HG03025 (cell line): Measurements from ENCODE around the gene FEN1.
A peak's percentile ranks its signal among the peaks of the same experiment; 100 is the strongest.

Experiments used
- ATAC-seq: cut with Tn5 transposase; IDR thresholded peaks from one replicate; pipeline ENCODE4 v1.9.1; 2021; ENCODE audit warnings: mild to moderate bottlenecking, moderate library complexity; ENCODE audit not compliant: unreplicated experiment, low FRiP score

FEN1 gene

GRCh38 chr11:61792310-61793082 is at the start of gene FEN1, which contains the start of gene TMEM258:
TSS of gene FEN1 (plus strand) at chr11:61792911. CDS start at chr11:61795362, 2,451 bp downstream.
TSS of gene TMEM258 (minus strand) at chr11:61792599. CDS start at chr11:61792558, 41 bp downstream.
- peak; percentile 75 for ATAC-seq

GRCh38 chr11:61743486-61744095 is 49.1 kb upstream of the FEN1 start:
- ATAC-seq = no peak

GRCh38 chr11:61744181-61744580 is 48.5 kb upstream of the FEN1 start:
- ATAC-seq = no peak

DNA sequence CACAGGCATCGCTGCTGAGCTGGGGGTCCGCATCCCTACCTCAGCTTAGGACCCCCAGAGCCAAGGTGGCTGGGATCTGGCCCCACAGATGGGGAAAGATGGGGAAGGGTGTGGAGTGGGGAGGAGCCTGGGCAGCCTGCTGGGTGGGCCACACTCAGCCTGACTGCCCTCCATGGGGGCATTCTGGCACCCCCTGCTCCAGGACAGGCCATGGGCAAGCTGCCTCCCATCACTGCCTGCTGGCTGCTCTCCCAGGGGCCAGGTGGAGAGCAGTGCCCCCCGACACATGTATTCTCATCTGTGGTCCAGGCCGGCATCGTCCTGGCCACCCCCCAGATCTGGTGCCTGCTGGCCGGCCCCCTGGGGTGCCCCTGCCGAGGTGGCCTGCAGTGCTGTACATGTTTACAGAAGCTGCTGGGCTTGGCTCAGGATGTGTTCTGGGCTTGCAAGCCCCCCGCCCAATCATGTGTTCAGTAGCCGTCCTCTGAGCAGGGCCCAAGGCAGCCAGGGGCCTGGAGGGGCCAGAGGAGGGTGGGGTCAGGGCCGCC is 48.0 kb upstream of the FEN1 start:
- no peak for ATAC-seq

DNA sequence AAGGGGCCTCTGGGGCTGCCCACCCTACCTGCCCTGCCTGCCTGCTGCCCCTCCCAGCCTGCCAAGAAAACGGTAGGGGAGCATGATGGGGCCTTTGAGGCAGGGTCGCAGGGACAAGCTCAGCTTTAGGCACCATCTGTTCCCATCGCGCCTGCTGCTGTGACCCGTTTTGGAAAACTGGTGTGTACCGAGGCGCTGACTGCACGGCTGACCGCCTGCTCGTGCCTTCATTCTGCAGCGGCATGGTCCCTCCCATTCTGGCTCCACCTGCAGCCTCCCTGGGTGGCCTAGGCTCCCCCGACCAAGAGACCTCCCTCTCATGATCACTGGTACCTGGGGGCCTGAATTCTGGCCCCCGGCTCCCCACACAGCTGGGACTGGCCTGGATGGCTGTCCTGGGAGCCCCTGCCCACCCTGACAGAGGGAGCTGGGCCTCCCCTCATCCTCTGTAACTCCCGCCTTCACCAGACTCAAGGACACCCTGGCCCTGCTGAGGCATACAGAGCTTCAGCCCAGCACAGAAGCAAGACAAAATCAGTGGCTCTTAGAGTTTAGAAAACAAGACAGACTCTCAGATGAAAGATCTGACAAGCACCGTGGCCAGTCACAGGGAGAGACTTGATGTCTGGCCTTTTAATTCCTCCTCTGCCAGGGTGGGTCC is 46.8 kb upstream of the FEN1 start:
- no peak for ATAC-seq

DNA sequence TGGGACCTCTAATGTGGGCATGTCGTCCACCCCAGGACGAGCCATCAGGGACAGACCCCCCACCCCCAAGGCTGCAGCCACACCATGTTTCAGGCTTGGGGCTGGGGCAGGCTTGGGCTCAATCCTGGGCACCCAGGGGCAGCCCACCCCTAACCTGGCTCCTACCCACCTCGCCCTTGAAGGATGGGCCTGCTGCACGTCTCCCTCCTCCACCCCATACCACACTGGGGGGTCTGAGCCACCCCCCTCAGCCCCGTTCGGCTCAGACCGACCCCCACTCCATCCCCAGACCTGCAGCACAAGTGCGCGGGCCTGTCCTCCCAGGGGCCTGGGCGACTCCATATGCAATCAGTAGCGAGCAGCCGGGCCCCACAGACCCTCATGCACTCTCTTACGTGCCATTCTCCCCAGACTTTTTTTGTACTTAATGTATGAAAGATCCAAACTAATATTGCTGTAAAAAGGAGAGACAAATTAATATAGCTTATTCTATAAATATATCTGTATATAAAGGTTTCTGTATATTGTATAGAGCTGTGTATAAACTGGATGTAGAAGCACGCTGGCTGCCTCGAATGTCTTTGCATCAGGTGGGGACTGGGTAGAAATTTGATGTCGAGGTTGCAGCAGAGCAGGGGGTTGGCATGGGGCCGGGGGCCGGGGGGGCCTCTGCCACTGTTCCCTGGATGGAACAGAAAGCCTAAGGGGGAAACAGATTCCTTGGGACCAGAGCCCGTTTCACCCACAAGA is 46.1 kb upstream of the FEN1 start:
- no peak for ATAC-seq

- peak; percentile 41 for ATAC-seq
These were observed 45.3 kb upstream of the FEN1 start for GRCh38 chr11:61747192-61747966.

DNA sequence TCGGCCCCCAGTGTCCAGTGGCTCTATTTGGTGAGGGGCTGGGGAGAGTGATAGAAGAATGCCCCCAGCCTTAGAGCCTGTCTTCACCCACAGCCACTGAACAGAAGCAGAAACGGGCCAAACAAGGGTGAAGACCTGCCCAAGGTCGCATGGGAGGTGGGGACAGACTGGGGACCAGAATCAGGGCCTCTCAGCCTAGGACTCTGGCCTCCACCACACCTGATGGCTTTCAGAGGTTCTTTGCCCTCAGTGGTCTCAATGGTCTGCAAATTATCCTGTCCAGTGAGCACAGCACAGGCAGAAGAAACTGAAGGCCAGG is 44.8 kb upstream of the FEN1 start:
- ATAC-seq = no peak

GRCh38 chr11:61749591-61750217 is 43.0 kb upstream of the FEN1 start:
- ATAC-seq = no peak

DNA sequence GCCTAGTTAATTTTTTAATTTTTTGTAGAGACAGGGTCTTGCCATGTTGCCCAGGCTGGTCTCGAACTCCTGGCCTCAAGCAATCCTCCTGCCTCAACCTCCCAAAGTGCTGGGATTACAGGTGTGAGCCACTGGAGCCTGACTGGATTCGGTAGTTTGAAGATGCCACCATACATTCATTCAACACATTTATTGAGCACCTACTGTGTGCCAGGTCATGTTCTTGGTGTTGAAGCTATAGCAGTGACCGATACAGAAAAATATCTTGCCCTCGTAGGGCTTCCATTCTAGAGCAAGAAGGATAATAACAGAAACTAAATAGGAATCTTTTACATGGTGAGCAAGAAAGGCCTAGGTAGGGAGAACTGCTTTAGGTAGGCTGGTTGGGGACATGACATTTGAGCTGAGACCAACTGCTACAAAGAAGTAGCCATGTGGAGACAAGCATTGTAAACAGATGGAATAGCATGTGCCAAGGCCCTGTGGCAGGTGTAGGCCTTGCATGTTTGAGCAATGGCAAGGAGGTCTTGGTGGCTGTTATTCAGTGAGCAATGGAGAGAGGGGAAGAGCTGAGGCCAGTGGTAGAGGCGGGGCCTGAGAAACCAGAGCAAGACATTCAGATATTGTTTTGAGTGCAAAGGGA is 42.0 kb upstream of the FEN1 start:
- no peak for ATAC-seq

- no peak for ATAC-seq
These were observed 41.3 kb upstream of the FEN1 start for GRCh38 chr11:61751384-61751783.

GRCh38 chr11:61752117-61752924 is 40.4 kb upstream of the FEN1 start, which contains the start of gene MYRF:
TSS of gene MYRF (plus strand) at chr11:61752636. CDS start at chr11:61752745, 109 bp downstream.
- ATAC-seq = no peak

DNA sequence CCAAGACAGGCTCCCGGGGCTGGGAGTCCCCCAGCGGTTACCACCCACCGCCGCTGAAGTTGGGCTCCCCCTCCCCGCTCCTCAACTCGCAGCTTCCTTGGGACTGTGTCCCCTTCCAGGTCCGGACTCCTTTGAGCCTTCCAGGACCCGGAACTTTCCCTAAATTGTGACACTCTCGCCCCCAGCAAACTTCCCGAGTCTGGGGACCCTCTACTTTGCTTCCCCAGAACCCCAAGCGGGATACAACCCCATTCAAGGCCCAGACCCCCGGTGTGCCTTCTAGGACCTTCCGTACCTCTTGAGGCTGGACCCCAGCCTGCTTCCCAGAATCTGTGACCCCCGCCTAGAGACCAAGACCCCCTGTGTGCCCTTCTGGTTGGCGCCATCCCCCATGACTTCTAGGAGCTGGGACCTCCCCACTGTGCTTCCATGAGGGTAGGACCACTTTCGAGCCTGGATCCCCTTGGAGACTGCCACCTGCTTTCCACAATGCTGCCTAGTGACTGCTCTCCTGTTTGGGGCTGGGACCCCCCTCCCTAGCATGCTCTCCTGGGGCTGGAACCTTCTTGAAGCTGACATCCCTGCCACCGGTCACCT is 39.7 kb upstream of the FEN1 start:
- ATAC-seq = no peak

DNA sequence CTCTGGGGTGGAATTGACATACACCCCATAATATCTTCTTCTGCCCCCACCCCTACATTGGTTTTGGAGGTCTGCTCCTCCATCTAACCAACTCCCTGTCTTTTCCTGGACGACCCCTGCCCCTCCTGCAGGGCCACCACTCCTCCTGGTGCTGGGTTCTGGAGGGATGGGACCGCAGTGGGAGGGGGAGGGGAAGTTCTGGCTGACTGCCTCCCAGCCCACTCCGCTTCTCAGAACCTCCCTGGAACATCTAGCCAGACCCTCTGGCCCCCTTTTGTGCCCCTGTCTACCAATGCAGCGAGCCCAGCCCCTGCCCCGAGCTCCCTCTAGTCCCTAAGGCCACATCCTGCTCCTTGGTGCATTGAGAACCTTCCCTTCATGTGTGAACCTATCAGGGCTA is 39.0 kb upstream of the FEN1 start:
- no peak for ATAC-seq

DNA sequence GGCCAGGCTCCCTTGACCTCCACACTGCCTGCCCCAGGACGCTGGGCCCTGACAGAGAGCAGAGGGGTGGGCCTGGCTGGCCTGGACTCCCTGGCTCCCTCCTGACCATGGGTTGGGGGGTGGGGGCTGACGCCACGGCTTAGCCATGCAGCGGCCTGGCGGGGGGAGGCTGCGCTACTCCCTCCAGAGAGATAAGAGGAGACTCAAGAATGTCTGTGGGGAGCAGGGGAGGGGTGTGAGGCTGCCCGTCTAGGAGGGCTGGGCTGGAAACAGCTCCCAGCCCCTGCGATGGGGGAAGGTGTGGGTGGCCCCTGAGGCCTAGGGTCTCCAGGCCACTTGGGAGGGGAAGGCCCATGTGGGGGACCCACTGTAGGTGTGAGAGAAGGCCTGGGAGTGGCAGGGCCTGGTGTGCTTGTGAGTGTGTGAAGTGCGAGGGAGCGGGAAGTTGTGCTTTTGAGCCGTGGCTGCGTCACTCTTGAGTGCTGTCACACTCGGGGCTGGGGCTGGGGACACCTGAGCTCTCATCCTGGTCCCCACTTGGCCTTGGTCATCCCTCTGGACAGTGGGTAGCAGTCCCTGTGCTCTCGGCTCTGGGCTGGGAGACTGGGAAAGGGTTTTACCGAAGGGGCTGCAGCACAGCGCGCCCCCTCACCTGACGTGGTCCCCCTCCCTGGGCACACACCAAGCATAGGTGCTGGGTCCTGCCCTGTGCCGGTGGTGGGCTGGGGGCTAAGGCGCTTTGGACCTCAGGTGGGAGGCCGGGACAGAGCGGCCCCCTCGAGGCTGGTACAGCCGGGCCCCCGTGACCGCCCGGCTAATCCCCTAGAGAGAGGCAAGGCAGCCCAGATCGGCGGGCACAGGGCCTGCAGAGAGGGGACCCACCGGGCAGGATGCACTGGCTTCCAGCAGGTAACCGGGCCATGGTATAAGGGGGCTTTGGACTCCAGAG is 37.9 kb upstream of the FEN1 start:
- ATAC-seq = no peak

- ATAC-seq = no peak
These were observed 36.6 kb upstream of the FEN1 start for GRCh38 chr11:61756147-61756451.
